ENCODE measurements around the gene CHD9NB.
"Not testable (repeated sequence)": the region's sequence is repeated elsewhere in the genome, so short reads cannot be mapped to it uniquely, and the experiment has no call there.

The CHD9NB gene

GRCh38 chr16:53083119-53083518 lies 30.4 kb upstream of the CHD9NB start:
- no peak for DNase-seq

GRCh38 chr16:53082509-53082908 lies 29.8 kb upstream of the CHD9NB start:
- DNase-seq: no peak

GRCh38 chr16:53081686-53082407 lies 29.1 kb upstream of the CHD9NB start:
- DNase-seq: no peak

- DNase-seq: no peak
Measured at GRCh38 chr16:53081032-53081424, 28.3 kb upstream of the CHD9NB start.

- no peak for DNase-seq
Measured at GRCh38 chr16:53080345-53081031, 27.8 kb upstream of the CHD9NB start.

GRCh38 chr16:53078765-53079485 lies 26.2 kb upstream of the CHD9NB start:
- no peak for DNase-seq

- no peak for DNase-seq
Measured at GRCh38 chr16:53078247-53078646, 25.6 kb upstream of the CHD9NB start.

- not testable (repeated sequence) for DNase-seq
Measured at GRCh38 chr16:53075461-53075860, 22.8 kb upstream of the CHD9NB start.

GRCh38 chr16:53074296-53074695 lies 21.6 kb upstream of the CHD9NB start:
- not testable (repeated sequence) for DNase-seq

GRCh38 chr16:53073022-53073421 lies 20.3 kb upstream of the CHD9NB start:
- DNase-seq: no peak

- no peak for DNase-seq
Measured at GRCh38 chr16:53071748-53072301, 19.1 kb upstream of the CHD9NB start.

- DNase-seq: no peak
Measured at GRCh38 chr16:53069772-53070171, 17.1 kb upstream of the CHD9NB start.

GRCh38 chr16:53068423-53068833 lies 15.7 kb upstream of the CHD9NB start:
- no peak for DNase-seq

GRCh38 chr16:53067675-53068074 lies 15.0 kb upstream of the CHD9NB start:
- no peak for DNase-seq

- no peak for DNase-seq
Measured at GRCh38 chr16:53065461-53066061, 12.9 kb upstream of the CHD9NB start.

GRCh38 chr16:53064081-53064578 lies 11.4 kb upstream of the CHD9NB start:
- DNase-seq: no peak

GRCh38 chr16:53061701-53062159 lies 9.0 kb upstream of the CHD9NB start:
- peak; percentile 23 for DNase-seq

- DNase-seq: no peak
Measured at GRCh38 chr16:53061256-53061655, 8.6 kb upstream of the CHD9NB start.

GRCh38 chr16:53059672-53060071 lies 7.0 kb upstream of the CHD9NB start:
- DNase-seq: no peak

GRCh38 chr16:53058882-53059281 lies 6.2 kb upstream of the CHD9NB start:
- no peak for DNase-seq

GRCh38 chr16:53058441-53058840 lies 5.7 kb upstream of the CHD9NB start:
- DNase-seq: no peak

GRCh38 chr16:53057658-53058057 lies 5.0 kb upstream of the CHD9NB start:
- DNase-seq: no peak

GRCh38 chr16:53056392-53056881 lies 3.7 kb upstream of the CHD9NB start:
- no peak for DNase-seq

All from activated CD8-positive, alpha-beta memory T cell treated with anti-CD3 and anti-CD28 coated beads, Interleukin-2, amount 50 U/mL, for 4 hours (primary cell).